GM19397 (cell line): ENCODE data around the gene TUFT1.
"Not testable (repeated sequence)": the region's sequence is repeated elsewhere in the genome, so short reads cannot be mapped to it uniquely, and the experiment has no call there.

ENCODE experiments used
- ATAC-seq: cut with Tn5 transposase; IDR thresholded peaks from one replicate; pipeline ENCODE4 v1.9.1; 2021; ENCODE audit warnings: mild to moderate bottlenecking, moderate library complexity; ENCODE audit not compliant: unreplicated experiment

Gene TUFT1

GRCh38 chr1:151613282-151613780, 73.2 kb downstream of the TUFT1 start:
- no peak for ATAC-seq

GRCh38 chr1:151615711-151616504, 75.8 kb downstream of the TUFT1 start:
- no peak for ATAC-seq

- ATAC-seq: no peak
Measured at GRCh38 chr1:151616505-151616849, 76.4 kb downstream of the TUFT1 start.

DNA sequence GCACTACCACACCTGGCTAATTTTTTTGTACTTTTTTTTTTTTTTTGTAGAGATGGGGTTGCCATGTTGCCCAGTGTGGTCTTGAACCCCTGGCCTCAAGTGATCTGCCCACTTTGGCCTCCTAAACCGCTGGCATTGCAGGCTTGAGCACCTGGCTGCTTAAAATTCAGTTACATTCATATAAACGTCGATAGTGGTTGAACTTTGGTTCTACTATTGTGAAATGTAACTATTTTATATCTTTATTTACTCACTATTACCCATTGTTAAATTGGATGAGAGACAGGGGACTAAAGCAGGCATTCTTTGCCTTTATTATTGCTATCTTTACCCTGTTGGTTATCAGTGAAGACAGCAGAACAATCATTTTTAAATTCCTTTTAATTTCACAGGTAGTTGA, 77.9 kb downstream of the TUFT1 start:
- ATAC-seq: no peak

DNA sequence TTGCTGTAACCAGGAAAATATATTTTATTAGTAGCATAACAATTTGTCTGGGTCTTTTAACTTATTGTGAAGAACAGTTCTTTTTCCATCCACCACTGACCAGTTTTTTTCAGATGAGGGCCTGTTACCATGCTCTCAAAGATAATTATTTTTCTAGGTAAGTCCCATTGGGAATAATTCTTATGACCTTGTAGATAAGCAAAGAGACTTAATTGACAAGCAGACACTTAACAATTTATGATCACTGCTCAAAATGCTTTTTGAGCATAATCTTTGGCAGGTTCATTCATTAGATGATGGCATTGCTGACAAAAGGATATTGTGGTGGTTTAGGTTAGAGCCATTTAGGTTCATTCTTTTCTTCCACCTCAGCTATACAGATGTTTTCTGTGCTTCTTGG, 78.4 kb downstream of the TUFT1 start:
- no peak for ATAC-seq

- ATAC-seq: not testable (repeated sequence)
Measured at GRCh38 chr1:151618996-151619395, 78.9 kb downstream of the TUFT1 start.

DNA sequence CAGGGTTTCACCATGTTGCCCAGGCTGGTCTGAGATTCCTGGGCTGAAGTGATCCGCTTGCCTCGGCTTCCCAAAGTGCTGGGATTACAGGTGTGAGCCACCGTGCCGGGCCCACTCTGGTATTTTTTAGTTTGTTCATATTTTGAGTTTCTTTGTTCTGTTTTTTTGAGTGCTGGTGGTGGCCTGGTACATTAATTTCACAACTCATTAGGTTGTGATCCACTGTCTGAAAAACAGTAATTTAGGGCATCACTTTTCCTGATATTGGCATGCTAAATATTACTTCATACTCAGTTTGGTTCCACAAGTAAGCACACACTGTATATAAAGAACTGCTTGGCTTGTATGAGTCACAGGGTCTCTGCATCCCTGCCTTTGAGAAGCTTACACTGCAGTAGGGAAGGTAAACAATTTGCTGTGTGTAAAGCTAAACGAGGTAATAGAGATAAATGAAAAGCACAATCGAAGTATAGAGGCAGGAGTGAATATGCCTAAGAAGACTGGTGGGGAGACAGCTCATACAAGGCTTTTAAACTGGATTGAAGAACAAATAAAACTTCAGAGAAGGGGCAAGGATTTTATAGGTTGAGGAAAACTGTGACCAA, 79.5 kb downstream of the TUFT1 start:
- ATAC-seq: no peak

- no peak for ATAC-seq
Measured at GRCh38 chr1:151620286-151620685, 80.2 kb downstream of the TUFT1 start.

DNA sequence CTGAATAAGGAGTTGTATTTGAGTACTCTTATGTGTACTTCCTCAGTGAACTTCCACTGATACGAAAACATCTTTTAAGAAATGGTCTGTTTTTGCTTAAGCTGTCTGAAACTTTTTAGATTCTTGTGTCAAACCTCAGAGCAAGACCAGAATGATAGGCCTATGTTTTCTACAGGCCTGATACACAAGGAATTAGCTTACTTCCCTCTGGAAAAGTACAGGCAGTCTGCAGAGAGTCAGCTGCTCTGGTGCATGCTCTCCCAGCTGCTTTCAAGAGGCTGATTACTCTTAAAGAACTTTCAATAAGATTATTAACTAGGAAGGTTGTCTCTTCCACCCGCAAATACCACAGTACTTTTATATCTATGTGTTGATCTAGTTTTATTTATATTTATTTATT, 81.2 kb downstream of the TUFT1 start:
- no peak for ATAC-seq

- ATAC-seq: no peak
Measured at GRCh38 chr1:151624783-151625182, 84.7 kb downstream of the TUFT1 start.

DNA sequence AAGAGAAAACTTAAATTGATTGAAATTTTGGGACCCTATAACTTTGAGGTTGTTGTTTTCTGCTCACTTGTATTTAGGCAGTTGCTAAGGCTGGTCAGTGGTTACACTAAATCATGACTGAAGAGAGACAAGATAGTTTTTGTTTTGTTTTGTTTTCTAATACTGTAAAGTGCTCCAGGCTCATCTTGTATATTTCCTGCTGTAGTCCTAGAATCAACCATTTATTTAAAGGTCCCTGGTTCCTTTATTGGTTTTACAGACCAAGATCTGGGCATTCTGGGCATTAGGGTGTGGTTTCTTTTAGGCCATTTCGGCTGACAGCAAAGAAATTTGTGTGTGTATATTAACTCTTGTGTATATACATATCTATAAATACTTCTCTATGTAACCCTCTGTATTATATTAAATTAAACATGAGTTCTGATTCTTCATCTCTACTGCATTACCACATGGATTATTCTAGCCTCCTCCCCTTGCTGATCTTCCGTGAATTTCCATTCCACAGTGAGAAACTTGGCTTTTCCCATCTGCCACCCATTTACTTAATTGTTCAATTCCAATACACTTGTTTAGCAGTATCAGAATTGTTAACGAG, 86.7 kb downstream of the TUFT1 start:
- ATAC-seq: no peak

- ATAC-seq: no peak
Measured at GRCh38 chr1:151629278-151629677, 89.2 kb downstream of the TUFT1 start.
